HepG2 (cell line): ENCODE data around the gene ERO1A. TPM values are rescaled to one million over a fixed set of nuclear protein-coding genes. Genes with fewer than 3 reads are reported as not detected.

Source experiments
- ELF4 ChIP-seq: sonication (generic); formaldehyde crosslinking; IDR thresholded peaks from 2 replicates; pipeline ENCODE4 v1.5.0; 2020; ENCODE audit warnings: missing genetic modification reagents, mild to moderate bottlenecking, moderate library complexity, borderline replicate concordance
- HMGXB4 ChIP-seq, 2 experiments: sonication (generic) in 1 of 2; formaldehyde crosslinking in 1 of 2; IDR thresholded peaks; 2 replicates each; pipeline versions ENCODE4 v1.4.0 to v1.6.1; 2018 to 2020; ENCODE audit warnings: missing genetic modification reagents in 2 of 2, borderline replicate concordance in 1 of 2, low read depth in 1 of 2, mild to moderate bottlenecking in 1 of 2, missing biosample characterization in 1 of 2
- HOXA5 ChIP-seq: sonication (generic); formaldehyde crosslinking; IDR thresholded peaks from 2 replicates; pipeline ENCODE4 v1.4.0; 2020; ENCODE audit warnings: missing genetic modification reagents
- KIAA2018 ChIP-seq: sonication (generic); formaldehyde crosslinking; IDR thresholded peaks from 2 replicates; pipeline ENCODE4 v1.5.0; 2020; ENCODE audit warnings: mild to moderate bottlenecking, missing genetic modification reagents, borderline replicate concordance
- MIXL1 ChIP-seq: IDR thresholded peaks from 2 replicates; pipeline ENCODE4 v1.6.1; 2016
- PITX1 ChIP-seq: sonication (generic); formaldehyde crosslinking; IDR thresholded peaks from 2 replicates; pipeline ENCODE4 v1.5.1; 2020; ENCODE audit warnings: mild to moderate bottlenecking, missing genetic modification reagents
- SOX5 ChIP-seq: IDR thresholded peaks from 2 replicates; pipeline ENCODE4 v1.6.1; 2016; ENCODE audit warnings: borderline replicate concordance
- USF2 ChIP-seq, 2 experiments: sonication (generic) in 1 of 2; formaldehyde crosslinking in 1 of 2; IDR thresholded peaks; 2 replicates each; pipeline versions ENCODE4 v1.5.1 to v1.6.1; 2011 to 2020; ENCODE audit warnings: borderline replicate concordance in 1 of 2, low read depth in 1 of 2, low read length in 1 of 2, mild to moderate bottlenecking in 1 of 2, missing genetic modification reagents in 1 of 2, moderate library complexity in 1 of 2
- YEATS4 ChIP-seq: sonication (generic); formaldehyde crosslinking; IDR thresholded peaks from 2 replicates; pipeline ENCODE4 v1.4.0; 2020; ENCODE audit warnings: missing genetic modification reagents, borderline replicate concordance
- ZFY ChIP-seq: sonication (generic); formaldehyde crosslinking; IDR thresholded peaks from 2 replicates; pipeline ENCODE4 v1.4.0; 2020; ENCODE audit warnings: missing genetic modification reagents
- polyA plus RNA-seq, 8 experiments: library from polyadenylated mRNA; depleted of rRNA in 3 of 8; stranded (reverse) in 7 of 8; unstranded in 1 of 8; fragments of >200 nt; fragmentation: Illumina TruSeq in 4 of 8; extraction: Trizol in 4 of 8; gene quantifications; 2 replicates each; pipeline versions ENCODE4 v1.2.1 to v1.2.3, GENCODE V29; 2011 to 2016; ENCODE audit warnings: low read depth in 4 of 8, missing spikeins in 1 of 8, mixed read lengths in 1 of 8; ENCODE audit not compliant: insufficient read depth in 1 of 8
- total RNA-seq, 5 experiments: library from RNA; depleted of rRNA; stranded (reverse); fragments of >200 nt; fragmentation: Illumina TruSeq; extraction: Trizol; gene quantifications; 2 replicates each; pipeline ENCODE4 v1.2.3, GENCODE V29; 2016; ENCODE audit warnings: low read depth in 1 of 5

ERO1A gene
- total and polyA plus RNA-seq, 2 of the 13 experiments (the other 11 are each of a cell fraction or from before 2014, with no cell fraction given), result 60.3 to 137 TPM

- peak; percentile 30 for TF ChIP-seq YEATS4 (CRISPR knock-in tag)
- TF ChIP-seq MIXL1 (CRISPR knock-in tag), result 0 out of 2 replicates have a peak, but pooled peaks have one; percentile 5
- TF ChIP-seq HMGXB4 (CRISPR knock-in tag; IDR thresholded peaks at IDR 0.05; ENCODE audit: borderline replicate concordance in 1 of 2, low read depth in 1 of 2), result peak; percentile 40 to 75; a peak in 1 of 4 replicates
- no peak for TF ChIP-seq SOX5 (CRISPR knock-in tag)
- TF ChIP-seq HOXA5 (CRISPR knock-in tag), result 0 out of 2 replicates have a peak, but pooled peaks have one; percentile 50
- no peak for TF ChIP-seq ELF4 (CRISPR knock-in tag)
- TF ChIP-seq ZFY (CRISPR knock-in tag), result peak; percentile 95
- TF ChIP-seq PITX1 (CRISPR knock-in tag), result peak; percentile 54; the same call in 1 of the 2 replicates
- TF ChIP-seq KIAA2018 (CRISPR knock-in tag), result no peak
- no peak for TF ChIP-seq USF2 (IDR thresholded peaks at IDR 0.05; ENCODE audit: low read depth, low read length)
- TF ChIP-seq USF2 (CRISPR knock-in tag; IDR thresholded peaks at IDR 0.05; ENCODE audit: borderline replicate concordance), result peak; percentile 39; the same call in 1 of the 2 replicates
Observed at GRCh38 chr14:52706724-52707706, 11.7 kb upstream of the ERO1A start, which contains the start of gene PSMC6 (continued).
